ENCODE results near the gene TUBB4B.

TUBB4B gene

GRCh38 chr9:137240841-137241489 lies at the start of gene TUBB4B:
Gene TUBB4B (plus strand): TSS chr9:137241287. CDS start chr9:137241361, 74 bp downstream.
- peak; percentile 99 for DNase-seq

DNA sequence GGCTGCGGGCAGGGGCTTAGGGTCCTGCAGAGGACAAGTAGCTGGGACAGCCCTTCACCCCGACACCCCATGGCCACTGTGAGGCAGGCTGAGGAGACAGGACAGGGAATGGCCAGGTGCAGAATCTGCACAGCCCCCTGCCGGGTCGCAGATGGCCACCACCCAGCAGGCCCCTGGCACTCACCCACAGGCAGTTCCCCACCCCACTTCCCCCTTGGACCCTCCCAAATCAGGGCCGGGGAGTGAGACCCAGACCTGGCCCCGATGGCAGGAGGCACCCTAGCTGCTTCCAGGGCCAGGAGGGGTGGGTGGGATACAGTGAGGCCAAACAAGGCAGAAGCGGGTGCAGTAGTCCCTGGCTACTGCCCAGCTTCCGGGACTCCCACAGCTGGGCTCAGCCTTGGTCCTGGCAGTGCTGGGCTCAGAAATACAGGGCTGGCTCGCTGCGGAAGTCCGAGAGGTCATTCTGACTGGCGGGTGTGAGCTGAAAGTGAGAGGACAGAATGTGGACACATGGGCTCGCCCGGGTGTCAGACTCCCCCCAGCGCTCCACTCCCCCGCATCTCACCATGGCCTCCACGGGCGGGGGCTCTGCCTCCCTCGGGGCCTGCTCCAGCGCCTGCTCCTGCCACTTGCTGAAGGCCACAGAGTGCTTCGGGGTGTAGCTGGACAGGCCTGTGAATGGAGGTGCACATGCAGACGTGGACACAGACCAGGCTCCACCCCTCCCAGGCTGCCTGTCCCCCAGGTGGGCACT lies 49.2 kb upstream of the TUBB4B start:
- DNase-seq, result no peak

GRCh38 chr9:137192448-137192780 lies 48.7 kb upstream of the TUBB4B start:
- no peak for DNase-seq

DNA sequence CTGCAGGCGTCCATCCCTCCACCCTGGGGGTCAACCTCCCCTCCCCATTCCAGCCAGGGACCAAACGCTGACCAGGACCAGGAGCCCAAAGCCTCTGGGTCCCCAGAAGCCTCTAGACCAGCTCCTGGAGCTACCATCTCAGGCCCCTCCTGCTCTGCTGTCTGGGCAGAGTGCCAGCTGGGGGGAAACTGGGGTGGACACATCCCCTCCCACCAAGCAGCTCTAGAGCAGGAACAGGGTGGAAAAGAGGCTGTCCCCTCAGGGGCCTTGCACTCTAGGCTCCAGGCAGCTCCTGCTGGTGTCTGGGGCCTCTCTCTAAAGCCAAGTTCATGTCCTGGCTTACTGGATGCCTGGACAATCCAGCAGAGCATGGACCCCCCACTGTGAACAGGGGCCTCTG lies 48.2 kb upstream of the TUBB4B start:
- DNase-seq, result no peak

DNA sequence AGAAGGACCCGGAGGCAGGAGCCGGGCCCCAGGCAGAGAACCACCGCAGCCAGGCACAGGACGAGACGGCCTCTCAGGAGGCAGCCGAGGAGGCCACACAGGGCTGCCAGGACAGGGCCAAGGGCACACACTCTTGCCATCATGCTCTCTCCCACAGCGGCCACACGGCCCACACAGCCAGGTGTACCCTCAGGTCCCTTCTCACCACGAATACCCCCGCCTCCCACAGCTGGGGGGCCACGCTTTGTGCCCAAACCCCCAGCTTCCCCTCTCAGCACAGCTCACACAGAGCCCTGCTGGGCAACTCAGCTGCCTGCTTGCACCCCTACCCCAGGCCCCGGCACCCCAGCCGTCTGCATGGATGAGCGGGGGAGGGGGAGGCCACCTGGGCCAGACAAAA lies 47.3 kb upstream of the TUBB4B start:
- no peak for DNase-seq

GRCh38 chr9:137194388-137194787 lies 46.7 kb upstream of the TUBB4B start:
- no peak for DNase-seq

DNA sequence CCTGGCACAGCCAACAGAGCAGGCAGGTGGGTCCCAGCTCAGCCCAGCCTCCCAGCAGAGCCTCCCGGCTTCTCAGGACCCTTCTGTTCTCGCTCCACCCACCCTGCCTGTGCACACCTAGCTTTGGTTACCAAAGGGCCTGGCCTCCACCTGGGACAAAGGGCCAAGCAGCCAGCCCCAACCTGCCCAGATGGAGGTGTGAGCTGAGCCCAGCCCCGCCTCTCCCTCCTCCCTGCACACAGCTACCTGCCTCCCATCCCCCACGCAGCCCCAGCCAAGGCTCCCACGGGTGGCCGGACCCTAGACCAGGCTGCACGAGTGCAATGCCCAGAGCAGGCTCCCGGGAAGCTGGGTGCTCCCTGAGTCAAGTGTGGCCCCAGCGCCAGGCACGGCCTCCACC lies 46.2 kb upstream of the TUBB4B start:
- DNase-seq, result no peak

- DNase-seq, result no peak
Observed at GRCh38 chr9:137195525-137196220, 45.4 kb upstream of the TUBB4B start.

- no peak for DNase-seq
Observed at GRCh38 chr9:137198051-137198901, 42.8 kb upstream of the TUBB4B start.

DNA sequence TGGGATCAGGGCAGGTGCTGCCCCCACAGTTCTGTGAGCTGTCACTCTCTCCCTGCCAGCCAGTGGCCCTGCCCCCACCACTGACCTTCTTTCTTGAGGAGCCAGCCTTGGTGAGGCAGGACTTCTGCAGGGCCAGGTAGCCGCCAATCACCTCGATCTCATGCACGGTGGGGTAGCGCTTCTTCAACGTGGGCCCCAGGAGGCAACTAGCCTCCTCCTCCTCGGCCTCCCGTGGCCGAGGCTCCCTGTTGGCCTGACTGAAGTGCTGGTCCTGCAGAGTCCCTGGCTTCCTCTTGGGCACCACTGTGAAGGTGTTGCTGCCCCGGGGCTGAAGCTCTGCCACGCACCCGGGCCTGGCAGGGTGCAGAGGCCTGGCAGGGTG lies 42.2 kb upstream of the TUBB4B start:
- no peak for DNase-seq

DNA sequence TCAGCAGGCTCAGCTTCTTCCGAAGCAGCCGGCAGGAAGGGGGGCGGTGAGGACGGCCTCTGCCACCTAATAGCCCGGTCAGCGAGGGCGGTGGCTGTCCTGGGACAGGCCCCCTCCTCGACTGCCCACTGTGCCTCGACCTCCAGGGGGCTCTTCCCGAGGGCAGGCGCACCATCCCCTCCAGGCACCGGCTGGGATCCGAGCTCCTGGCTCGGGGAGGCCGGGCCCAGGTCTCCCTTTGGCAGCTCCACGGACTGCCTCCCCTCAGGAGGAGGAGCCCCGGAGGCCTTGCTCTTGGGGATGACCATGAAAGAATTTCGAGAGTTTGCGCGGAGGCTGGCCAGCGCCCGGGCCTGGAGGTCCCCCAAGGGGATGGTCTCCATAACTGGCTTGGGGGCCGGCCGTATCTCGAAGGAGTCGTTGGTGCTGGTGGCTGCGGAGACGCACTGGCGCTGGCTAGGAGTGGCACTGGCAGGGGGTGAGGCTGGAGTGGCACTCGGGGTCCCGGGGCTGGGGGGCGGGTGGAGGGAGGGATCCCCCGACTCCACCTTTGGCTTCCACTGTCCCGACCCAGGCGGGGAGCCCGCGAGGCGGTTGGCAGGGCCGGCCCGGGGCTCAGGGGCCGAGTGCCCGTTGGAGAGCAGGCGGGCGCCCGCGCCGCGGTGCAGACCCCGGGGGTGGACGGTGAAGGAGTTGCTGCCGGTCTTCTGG lies 41.5 kb upstream of the TUBB4B start:
- DNase-seq, result no peak

- DNase-seq, result peak; percentile 97 to 98
Observed at GRCh38 chr9:137200311-137201204, 40.5 kb upstream of the TUBB4B start, which contains the start of gene TPRN. Gene TPRN (minus strand): TSS chr9:137200741. CDS start chr9:137200711, 30 bp downstream.

DNA sequence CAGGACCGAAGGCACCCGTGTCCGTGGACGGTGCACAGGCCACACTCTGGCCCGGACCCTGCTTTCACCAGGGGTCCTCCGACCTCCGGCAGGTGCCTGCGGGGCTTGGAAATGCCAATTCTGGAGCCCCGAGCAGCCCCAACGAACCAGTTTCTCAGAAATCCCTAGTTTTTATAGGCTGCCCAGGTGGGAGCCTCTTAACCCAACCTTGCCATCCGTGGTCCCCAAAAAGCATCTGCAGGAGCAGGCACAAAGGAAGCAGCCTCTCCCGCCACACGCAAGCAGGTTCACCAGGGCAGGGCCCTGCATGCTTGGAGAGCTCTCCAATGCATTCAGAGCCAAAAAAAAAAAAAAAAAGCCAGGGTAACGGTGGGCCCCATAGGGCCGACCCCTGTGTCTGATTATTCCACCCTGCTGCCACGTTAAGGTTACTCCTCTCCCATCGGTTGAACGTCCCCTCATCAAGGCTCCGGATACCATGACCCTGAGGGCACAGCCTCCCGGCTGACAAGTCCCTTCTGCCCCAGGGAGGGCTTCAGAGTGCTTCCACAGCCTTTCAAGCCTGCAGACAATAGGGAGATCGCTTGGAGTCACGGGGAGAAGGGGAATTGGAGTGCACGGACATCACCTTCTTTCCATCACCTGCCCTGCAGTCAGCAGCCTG lies 39.8 kb upstream of the TUBB4B start:
- DNase-seq, result no peak

- DNase-seq, result no peak
Observed at GRCh38 chr9:137202966-137203365, 38.1 kb upstream of the TUBB4B start.

DNA sequence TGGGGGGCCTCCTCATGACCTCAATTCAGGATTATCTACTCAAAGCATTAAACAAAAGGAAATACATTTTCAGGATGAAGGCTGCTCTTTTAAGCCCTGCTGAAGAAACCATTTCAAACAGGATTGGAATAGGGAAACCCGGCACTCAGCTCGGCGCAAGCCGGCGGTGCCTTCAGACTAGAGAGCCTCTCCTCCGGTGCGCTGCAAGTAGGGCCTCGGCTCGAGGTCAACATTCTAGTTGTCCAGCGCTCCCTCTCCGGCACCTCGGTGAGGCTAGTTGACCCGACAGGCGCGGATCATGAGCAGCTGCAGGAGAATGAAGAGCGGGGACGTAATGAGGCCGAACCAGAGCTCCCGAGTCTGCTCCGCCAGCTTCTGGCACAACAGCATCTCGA lies 36.4 kb upstream of the TUBB4B start:
- no peak for DNase-seq

- DNase-seq, result peak; percentile 79 to 83
Observed at GRCh38 chr9:137205126-137206069, 35.7 kb upstream of the TUBB4B start, which contains the start of the genes NDOR1 and TMEM203. Gene NDOR1 (plus strand): TSS chr9:137205700. CDS start chr9:137205778, 78 bp downstream. Gene TMEM203 (minus strand): TSS chr9:137205648. CDS start chr9:137205414, 234 bp downstream.

DNA sequence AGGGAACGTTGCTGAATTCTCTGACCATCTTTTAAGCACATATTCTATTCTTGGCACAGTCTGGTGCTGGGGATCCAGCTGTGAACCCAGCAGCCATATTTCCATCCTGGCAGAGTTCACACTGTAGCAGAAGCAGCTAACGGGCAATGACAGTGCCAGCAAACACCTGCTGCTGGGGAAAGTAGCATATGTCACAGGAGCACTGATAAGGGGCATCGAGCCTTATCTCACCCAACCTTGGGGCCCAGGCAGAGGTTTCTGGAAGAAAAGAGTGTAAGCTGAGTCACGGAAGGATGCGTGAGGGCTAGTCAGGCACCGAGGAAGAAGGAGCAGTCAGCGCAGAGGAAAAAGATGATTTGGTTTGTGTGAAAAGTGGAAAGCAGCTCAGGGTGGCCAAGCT lies 34.5 kb upstream of the TUBB4B start:
- no peak for DNase-seq

DNA sequence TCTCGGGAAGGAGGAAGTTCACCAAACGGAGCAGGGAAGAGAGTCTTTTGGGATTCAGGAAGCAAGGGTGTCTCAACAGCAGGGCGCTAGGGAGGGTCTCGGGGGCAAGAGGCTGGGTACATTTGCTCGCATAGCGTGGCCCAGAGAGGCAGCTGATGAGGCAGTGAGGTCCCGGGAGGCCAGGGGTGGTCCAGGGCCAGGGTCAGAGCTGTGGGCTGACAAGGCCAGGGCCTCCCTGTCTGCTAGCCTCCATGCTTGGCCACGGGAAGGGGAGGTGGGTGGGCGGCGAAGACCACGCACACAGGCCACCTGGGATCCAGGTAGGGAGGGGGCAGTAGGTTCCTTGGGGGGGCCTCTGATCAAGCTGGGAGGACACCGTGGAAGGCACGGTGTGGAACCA lies 29.6 kb upstream of the TUBB4B start:
- no peak for DNase-seq

GRCh38 chr9:137212520-137212919 lies 28.6 kb upstream of the TUBB4B start:
- DNase-seq, result no peak
